ENCODE measurements around the gene SYTL4. TPM values are rescaled to one million over a fixed set of nuclear protein-coding genes. Genes with fewer than 3 reads are reported as not detected.

The SYTL4 gene
- total RNA-seq, 3 donors from 2014 or later (not counting 1 experiment from before 2014, with no cell fraction given), result 0.30 to 0.85 TPM; not detected in 1

GRCh38 chrX:100647095-100647494 lies 84.8 kb downstream of the SYTL4 start:
- H3K27me3 ChIP-seq (ENCODE audit: control insufficient read depth, insufficient read depth, low read length), result no peaks in the 10 kb centered on the region
- Mint-ChIP-seq H3K27ac (no peak overlapping the region), H3K9me3 (no peaks in the 10 kb centered on the region), H3K27me3 (ENCODE audit: low read depth in 2 of 2) (peaks cover 4 to 6% of the 10 kb centered on the region in 2 donors), H3K4me3 (no peak overlapping the region), H3K4me1 (no peaks in the 10 kb centered on the region), H3K36me3 (no peaks in the 10 kb centered on the region)
- no peaks in the 10 kb centered on the region for H3K4me1 ChIP-seq (ENCODE audit: control insufficient read depth, insufficient read depth, low read length)
- no peaks in the 10 kb centered on the region for H3K36me3 ChIP-seq (ENCODE audit: control insufficient read depth, insufficient read depth, low read length)
- no peaks in the 10 kb centered on the region for H3K9me3 ChIP-seq (ENCODE audit: control insufficient read depth, insufficient read depth, low read length)
- no peak for DNase-seq
- ATAC-seq, result no peak
- no peak overlapping the region for H3K4me3 ChIP-seq (ENCODE audit: low read length)
- no peak for TF ChIP-seq CTCF (IDR thresholded peaks at IDR 0.05)
- intact Hi-C loops (cut with micrococcal nuclease), result no loop called here
- WGBS (ENCODE audit: insufficient coverage), result no CpG with 5 or more reads among the region's 1 CpG
- H3K27ac ChIP-seq (ENCODE audit: low read length), result no peak overlapping the region

GRCh38 chrX:100645106-100645505 lies 86.8 kb downstream of the SYTL4 start:
- no peaks in the 10 kb centered on the region for H3K36me3 Mint-ChIP-seq
- intact Hi-C loops (cut with micrococcal nuclease), result no loop called here
- H3K27ac Mint-ChIP-seq, result no peak overlapping the region
- peaks cover 0 to 2% of the 10 kb centered on the region in 2 donors for H3K9me3 Mint-ChIP-seq
- no peaks in the 10 kb centered on the region for H3K36me3 ChIP-seq (ENCODE audit: control insufficient read depth, insufficient read depth, low read length)
- DNase-seq (no peak), ATAC-seq (no peak)
- peaks cover 13 to 14% of the 10 kb centered on the region in 2 donors for H3K27me3 Mint-ChIP-seq (ENCODE audit: low read depth in 2 of 2)
- no peak for TF ChIP-seq CTCF (IDR thresholded peaks at IDR 0.05)
- no peaks in the 10 kb centered on the region for H3K4me1 Mint-ChIP-seq
- H3K4me3 ChIP-seq (ENCODE audit: low read length), result no peak overlapping the region
- 92% methylated on average over 2 of the region's 4 CpGs for WGBS (ENCODE audit: insufficient coverage)
- H3K27ac ChIP-seq (ENCODE audit: low read length), result no peak overlapping the region
- no peaks in the 10 kb centered on the region for H3K9me3 ChIP-seq (ENCODE audit: control insufficient read depth, insufficient read depth, low read length)
- H3K27me3 ChIP-seq (ENCODE audit: control insufficient read depth, insufficient read depth, low read length), result no peaks in the 10 kb centered on the region
- H3K4me1 ChIP-seq (ENCODE audit: control insufficient read depth, insufficient read depth, low read length), result no peaks in the 10 kb centered on the region
- H3K4me3 Mint-ChIP-seq, result no peak overlapping the region

- Histone ChIP-seq H3K27ac (ENCODE audit: low read length) (no peak within 1 kb of the TSS), H3K9me3 (ENCODE audit: control insufficient read depth, insufficient read depth, low read length) (no peaks in the 10 kb centered on the region), H3K36me3 (ENCODE audit: control insufficient read depth, insufficient read depth, low read length) (no peaks in the 10 kb centered on the region), H3K27me3 (ENCODE audit: control insufficient read depth, insufficient read depth, low read length) (no peaks in the 10 kb centered on the region), H3K4me3 (ENCODE audit: low read length) (no peak within 1 kb of the TSS), H3K4me1 (ENCODE audit: control insufficient read depth, insufficient read depth, low read length) (no peaks in the 10 kb centered on the region)
- ATAC-seq (no peak), DNase-seq (no peak)
- WGBS (ENCODE audit: insufficient coverage), result 75% methylated on average over 7 of the region's 11 CpGs
- no peak for TF ChIP-seq CTCF (IDR thresholded peaks at IDR 0.05)
- Mint-ChIP-seq H3K27me3 (ENCODE audit: low read depth in 2 of 2) (peaks cover 20 to 22% of the 10 kb centered on the region in 2 donors), H3K4me1 (no peaks in the 10 kb centered on the region), H3K27ac (no peak within 1 kb of the TSS), H3K36me3 (no peaks in the 10 kb centered on the region), H3K9me3 (peaks cover 0 to 2% of the 10 kb centered on the region in 2 donors), H3K4me3 (no peak within 1 kb of the TSS)
- intact Hi-C loops (cut with micrococcal nuclease), result no loop called here
Observed at GRCh38 chrX:100643956-100644860, 87.7 kb downstream of the SYTL4 start, which contains the start of gene SRPX2. Gene SRPX2, plus strand, starts transcription at chrX:100644199. Its CDS starts 2,124 bp downstream, at chrX:100646323.
